DMS53 treated with DMSO at 0.1 percent for 48 hours (cell line): ENCODE measurements around the gene RASGRF1.
"Not testable (repeated sequence)": the region's sequence is repeated elsewhere in the genome, so short reads cannot be mapped to it uniquely, and the experiment has no call there.

Source experiments
- DNase-seq: peaks from one replicate; lab custom pipeline; 2025; ENCODE audit not compliant: unreplicated experiment; lab: John Stamatoyannopoulos, UW

Gene RASGRF1, protein sequence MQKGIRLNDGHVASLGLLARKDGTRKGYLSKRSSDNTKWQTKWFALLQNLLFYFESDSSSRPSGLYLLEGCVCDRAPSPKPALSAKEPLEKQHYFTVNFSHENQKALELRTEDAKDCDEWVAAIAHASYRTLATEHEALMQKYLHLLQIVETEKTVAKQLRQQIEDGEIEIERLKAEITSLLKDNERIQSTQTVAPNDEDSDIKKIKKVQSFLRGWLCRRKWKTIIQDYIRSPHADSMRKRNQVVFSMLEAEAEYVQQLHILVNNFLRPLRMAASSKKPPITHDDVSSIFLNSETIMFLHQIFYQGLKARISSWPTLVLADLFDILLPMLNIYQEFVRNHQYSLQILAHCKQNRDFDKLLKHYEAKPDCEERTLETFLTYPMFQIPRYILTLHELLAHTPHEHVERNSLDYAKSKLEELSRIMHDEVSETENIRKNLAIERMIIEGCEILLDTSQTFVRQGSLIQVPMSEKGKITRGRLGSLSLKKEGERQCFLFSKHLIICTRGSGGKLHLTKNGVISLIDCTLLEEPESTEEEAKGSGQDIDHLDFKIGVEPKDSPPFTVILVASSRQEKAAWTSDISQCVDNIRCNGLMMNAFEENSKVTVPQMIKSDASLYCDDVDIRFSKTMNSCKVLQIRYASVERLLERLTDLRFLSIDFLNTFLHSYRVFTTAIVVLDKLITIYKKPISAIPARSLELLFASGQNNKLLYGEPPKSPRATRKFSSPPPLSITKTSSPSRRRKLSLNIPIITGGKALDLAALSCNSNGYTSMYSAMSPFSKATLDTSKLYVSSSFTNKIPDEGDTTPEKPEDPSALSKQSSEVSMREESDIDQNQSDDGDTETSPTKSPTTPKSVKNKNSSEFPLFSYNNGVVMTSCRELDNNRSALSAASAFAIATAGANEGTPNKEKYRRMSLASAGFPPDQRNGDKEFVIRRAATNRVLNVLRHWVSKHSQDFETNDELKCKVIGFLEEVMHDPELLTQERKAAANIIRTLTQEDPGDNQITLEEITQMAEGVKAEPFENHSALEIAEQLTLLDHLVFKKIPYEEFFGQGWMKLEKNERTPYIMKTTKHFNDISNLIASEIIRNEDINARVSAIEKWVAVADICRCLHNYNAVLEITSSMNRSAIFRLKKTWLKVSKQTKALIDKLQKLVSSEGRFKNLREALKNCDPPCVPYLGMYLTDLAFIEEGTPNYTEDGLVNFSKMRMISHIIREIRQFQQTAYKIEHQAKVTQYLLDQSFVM (N-terminal part only)

GRCh38 chr15:79090487-79091203 is at the start of gene RASGRF1:
Gene RASGRF1, minus strand, starts transcription at chr15:79090780. Its CDS starts 282 bp downstream, at chr15:79090498.
- no peak for DNase-seq

DNA sequence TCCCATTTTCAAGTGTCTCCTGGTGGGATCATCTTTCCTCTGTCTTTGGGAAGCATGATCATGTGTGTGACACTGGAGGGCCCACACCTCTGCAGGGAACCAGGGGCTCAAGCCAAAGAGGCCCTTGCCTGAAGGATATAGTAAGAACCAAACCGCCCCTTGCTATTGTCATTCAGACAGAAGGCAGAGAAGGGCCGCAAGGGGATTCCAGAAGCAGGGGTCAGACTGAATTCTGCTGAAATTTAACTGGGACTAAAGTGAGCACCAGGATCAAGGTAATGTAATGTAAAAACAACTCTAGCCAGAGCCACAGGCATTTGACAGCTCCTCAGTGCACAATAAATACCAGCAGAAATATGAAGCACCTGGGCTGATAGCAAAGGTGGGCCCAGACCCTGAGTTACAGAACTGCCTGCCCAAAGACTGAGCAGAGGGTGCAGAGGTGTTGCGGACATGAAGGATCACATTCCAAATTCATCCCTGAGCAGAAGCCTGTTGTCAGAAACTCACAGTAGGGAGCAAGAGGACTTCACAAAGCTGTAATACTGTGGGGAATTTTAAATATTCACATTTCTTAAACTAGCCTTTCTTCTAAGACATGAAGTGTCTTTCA is 46.0 kb upstream of the RASGRF1 start:
- no peak for DNase-seq

- DNase-seq = no peak
Observed at GRCh38 chr15:79133309-79133708, 42.7 kb upstream of the RASGRF1 start.

- DNase-seq = no peak
Observed at GRCh38 chr15:79132770-79133169, 42.2 kb upstream of the RASGRF1 start.

DNA sequence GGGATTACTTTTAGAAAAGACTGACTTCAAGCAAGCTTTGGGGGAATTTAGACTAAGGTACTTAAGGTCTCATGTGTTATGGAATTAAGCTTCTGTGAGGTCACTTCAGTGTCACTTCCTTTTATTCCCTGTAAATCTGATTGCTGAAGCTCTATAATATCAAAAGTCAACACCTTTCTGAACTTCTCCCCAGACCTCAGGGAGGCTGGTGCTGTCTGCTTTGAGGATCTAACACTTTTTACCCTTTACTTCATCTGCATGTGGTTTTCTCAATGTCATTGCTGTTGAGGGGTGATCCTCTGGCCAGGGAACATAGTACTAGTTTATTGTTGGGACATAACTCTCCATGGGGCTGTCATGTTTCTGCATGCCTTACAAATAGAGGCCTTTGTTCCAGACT is 41.8 kb upstream of the RASGRF1 start:
- DNase-seq = no peak

DNA sequence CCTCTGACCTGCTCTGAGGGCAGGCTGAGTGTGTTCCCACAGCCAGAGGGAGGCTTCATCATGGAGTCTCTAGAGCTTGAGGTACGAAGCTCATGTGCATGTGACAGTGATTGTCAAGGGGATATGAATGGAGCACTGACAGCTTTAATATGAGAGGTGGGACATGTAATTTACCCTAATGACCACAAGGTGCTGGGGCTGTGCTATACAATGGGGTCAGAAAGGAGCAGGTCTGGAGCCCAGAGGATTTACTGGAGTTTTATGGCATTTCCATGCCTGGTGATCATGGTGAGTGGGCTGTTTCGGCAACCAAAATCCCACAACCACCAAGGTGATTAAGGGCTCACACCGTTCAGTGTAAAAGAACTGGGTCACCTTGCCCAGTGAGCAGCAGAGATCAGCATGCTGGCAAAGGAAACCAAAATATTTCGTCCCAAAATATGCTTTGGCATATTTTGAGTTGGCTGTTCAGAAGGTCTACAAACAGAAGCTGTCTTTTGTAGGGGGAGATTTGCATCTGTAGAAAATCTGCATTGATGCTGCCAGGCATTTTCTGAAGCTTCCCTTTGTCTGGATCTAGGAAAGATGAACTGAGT is 40.1 kb upstream of the RASGRF1 start:
- DNase-seq = no peak

- DNase-seq = no peak
Observed at GRCh38 chr15:79129235-79129634, 38.7 kb upstream of the RASGRF1 start.

DNA sequence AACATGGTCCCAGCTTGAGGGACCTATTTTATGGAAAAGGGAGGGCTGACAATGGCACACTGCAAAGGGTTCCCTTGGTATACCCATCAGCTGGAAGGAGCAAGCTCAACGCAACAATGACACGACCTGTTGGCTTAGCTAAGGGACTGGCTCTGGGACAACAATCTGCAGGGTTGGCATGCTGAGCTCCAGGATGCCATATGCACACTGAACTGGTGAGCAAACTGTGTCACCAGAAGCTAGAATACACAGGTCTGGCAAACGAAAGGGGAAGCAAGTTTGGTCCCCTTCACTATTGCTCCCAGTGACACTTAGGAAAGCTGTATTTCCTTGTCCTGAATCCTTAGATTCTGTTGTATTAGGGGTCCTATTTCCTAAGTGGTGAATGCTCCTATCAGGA is 38.0 kb upstream of the RASGRF1 start:
- DNase-seq = no peak

DNA sequence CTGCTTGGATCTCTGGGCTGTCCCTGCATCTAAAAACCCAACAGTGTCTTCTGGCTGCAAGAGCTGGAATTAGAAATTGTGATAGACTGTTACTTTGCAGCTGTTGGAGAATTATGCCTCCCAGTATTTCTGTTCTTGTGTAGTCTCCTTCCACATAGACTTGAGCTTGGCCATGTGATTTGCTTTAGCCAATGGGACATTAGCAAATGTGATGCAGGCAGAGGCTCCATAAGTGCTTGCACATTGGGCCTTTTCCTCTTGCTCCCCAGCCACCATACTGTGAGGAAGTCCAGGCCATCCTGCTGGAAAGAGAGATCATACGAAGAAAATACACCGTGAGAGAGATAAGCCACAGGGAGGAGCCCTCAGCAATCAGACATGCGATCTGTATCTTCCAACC is 33.8 kb upstream of the RASGRF1 start:
- no peak for DNase-seq

DNA sequence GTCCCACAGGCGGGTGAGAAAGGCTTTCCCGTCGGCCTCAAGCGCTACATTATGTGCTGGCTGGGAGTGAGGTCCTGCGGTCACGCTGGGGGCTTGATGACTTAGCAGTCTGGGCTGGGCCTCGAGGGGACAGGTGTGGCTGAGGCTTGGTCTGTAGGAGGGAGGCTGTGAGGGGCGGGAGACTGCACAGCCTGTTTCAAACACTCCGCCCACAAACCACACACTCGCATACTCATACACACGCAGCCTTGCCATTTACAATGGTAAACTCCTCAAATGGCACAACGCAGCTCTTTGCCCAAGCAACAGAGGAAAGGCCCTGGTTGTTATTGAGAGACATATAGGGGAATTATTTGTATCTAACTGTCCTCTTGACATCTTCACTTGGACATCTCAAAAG is 32.4 kb upstream of the RASGRF1 start:
- no peak for DNase-seq

DNA sequence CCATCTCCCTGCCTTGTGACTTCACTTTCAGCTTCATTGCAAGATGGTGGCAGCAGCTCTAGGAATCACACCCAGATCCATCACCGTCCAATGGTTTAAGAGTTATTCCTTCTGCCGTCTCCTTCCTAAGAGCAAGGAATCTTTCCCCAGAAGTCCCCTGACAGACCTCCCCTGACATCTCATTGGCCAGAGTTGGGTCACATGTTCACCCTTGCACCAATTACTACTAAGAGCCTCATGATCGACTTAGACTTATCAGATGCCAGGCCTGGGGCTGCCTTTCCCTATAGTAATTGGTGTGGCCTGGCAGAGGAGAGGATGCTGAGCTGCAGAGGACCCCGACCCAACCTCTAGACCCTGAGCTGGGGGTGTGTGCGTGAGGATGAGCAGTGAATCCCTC is 31.8 kb upstream of the RASGRF1 start:
- no peak for DNase-seq

DNA sequence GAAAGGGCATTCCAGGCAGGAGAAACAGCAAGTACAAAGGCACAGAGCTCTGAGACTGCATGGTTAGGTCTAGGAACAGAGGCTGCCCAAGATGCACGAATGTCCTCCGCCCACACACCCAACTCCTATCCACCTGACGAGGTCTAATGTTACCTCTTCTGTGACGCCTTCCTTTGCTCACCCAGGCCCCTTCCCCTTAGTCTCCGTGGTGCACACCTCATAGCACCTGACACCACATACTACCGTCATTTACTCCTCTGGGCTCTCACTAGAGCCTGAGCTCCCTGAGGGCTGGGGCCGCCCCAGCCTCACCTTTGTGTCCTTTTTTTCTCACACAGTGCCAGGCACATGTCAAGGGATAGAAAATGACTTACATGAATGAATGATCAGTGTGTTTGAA is 31.0 kb upstream of the RASGRF1 start:
- DNase-seq = no peak

DNA sequence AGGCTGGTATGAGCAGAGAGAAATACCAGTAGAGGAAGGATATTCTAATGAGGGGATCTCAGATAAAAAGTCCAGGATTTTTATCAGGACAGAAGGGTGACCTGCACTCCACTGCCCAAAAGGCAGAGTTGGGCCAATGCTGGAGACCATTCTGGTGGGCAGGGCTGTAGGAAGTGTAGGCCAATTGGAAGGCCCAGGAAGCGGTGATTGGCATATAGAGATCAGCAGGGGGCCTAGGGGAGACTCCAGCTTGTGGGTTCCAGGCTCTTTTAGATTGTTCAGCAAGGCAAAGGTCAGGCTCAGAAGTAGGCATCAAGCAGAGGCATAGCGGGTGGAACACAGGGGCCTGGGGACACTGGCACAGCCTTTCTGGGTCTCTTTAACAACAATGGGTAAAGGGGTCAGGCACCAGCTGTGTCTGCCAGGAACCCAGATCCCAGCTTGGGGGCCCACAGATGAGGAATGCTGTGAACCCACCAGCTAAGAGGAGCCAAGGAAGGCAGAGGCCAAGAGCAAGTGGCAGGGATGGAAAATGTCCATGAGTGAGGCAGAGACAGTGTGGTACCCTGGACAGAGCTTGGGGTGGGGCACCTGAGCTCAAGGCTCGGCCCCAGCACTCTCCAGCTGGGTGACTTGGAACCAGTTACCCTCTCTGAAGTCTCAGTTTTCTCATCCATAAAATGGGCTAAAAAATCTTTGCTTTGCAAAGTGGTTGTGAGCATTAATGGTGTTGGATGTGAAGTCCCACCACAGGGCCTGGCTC is 27.0 kb upstream of the RASGRF1 start:
- no peak for DNase-seq

DNA sequence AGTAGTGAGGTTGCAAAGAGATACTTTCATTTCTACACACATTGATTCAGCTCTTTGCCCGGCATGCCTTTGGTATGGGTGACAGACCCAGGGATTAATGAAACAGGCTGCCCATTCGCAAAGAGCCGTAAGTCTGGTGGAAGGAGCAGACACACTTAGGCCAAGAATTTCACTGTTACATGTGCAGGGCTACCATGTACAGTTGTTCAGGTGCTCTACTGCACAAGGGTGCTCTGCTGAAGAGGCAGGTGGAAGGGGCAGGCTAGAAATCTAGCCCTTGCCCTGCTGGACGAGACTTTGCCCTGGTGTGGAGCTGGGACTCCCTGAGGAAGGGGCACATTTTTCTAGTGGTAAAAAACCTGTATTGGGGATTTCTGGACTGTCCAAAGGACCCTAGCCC is 26.2 kb upstream of the RASGRF1 start:
- no peak for DNase-seq

GRCh38 chr15:79115986-79116665 is 25.5 kb upstream of the RASGRF1 start:
- no peak for DNase-seq

- no peak for DNase-seq
Observed at GRCh38 chr15:79113831-79114230, 23.3 kb upstream of the RASGRF1 start.

GRCh38 chr15:79111404-79111803 is 20.8 kb upstream of the RASGRF1 start:
- DNase-seq = not testable (repeated sequence)

DNA sequence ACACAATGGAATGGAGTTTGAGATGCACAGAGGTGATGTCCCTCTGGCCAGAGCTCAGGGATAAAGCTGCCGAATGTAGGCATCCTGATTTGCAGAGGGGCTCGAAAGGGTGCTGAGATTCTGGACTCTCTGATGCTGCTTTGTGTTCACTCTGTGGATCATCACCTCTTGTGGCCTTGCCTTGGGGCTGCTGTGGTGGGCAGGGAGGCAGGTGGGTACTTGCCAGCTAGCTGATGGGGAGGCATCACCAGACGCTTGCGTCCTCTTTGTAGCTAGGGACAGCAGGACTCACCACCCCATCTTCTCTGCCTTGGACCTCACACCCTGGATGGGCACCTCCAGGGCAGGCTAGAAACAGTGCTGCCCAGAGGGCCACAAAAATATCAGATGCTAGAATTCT is 14.6 kb upstream of the RASGRF1 start:
- no peak for DNase-seq

DNA sequence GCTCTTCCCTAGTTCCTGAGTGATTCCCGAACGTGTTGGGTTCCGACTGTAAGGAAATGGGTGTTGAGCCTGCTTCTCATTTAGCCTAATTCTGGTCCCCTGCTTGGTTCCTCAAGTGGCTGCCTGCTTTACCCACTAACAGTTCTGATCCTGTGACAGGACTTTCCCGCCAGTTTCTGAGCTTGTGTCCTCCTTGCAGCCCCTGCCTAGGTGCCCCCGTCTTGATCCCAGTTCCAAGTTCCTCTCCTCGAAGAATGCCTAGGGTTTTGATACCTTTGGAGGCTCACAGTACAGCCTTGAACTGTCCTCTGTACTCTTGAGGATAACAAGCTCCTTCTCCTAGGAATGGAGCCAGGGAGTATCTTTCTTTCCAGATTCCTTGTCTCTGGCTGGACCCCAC is 12.0 kb upstream of the RASGRF1 start:
- DNase-seq = no peak
